ENCODE data around the gene TIMMDC1. TPM values are rescaled to one million over a fixed set of nuclear protein-coding genes. Genes with fewer than 3 reads are reported as not detected.

TIMMDC1 gene
- total RNA-seq, 4 donors from 2014 or later, result 23.7 to 55.5 (median 42.1) TPM

DNA sequence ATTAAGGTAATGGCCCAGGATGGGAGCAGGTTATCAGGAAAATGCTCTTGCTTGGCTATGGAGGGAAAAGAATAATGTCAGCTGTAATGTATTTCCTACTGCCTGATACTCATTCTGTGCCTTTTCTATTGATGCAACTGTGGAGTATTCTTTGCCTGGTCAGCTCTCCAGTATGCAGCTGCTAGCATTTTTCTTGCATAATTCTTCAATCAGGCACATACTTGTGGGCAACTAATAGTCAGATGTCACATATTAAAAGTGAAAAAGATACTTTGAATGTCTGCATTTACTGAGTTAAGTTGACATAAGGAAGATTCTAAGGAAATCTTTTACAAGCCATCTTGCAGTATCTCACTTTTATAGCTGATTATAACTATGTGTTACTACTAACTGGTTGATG, 31.5 kb downstream of the TIMMDC1 start:
- no peak for DNase-seq (ENCODE audit: low spot score)
- TF ChIP-seq, protein P1, sequence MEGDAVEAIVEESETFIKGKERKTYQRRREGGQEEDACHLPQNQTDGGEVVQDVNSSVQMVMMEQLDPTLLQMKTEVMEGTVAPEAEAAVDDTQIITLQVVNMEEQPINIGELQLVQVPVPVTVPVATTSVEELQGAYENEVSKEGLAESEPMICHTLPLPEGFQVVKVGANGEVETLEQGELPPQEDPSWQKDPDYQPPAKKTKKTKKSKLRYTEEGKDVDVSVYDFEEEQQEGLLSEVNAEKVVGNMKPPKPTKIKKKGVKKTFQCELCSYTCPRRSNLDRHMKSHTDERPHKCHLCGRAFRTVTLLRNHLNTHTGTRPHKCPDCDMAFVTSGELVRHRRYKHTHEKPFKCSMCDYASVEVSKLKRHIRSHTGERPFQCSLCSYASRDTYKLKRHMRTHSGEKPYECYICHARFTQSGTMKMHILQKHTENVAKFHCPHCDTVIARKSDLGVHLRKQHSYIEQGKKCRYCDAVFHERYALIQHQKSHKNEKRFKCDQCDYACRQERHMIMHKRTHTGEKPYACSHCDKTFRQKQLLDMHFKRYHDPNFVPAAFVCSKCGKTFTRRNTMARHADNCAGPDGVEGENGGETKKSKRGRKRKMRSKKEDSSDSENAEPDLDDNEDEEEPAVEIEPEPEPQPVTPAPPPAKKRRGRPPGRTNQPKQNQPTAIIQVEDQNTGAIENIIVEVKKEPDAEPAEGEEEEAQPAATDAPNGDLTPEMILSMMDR (IDR thresholded peaks at IDR 0.05), result no peak
- no peak for ATAC-seq (ENCODE audit: low FRiP score)

DNA sequence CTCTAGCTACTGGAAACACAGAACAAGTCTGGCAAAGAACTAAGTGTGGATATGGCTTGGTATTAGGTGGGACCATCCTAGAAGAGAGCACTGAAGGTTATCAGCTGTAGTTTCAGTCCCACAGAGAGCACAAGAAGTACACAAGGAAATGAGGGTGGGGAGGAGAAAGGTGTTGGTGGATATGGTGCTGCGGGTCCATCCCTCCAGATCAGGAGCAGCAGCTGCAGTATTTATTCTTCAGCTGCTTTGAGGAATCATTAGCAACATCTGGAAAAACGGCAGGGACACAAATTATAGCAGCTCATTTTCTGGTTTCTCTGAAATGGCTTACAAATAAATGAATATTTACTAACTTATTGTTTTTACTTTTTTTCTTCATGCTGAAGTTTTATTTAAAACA, 32.1 kb downstream of the TIMMDC1 start:
- ATAC-seq (ENCODE audit: low FRiP score) (no peak), DNase-seq (ENCODE audit: low spot score) (no peak)
- TF ChIP-seq, protein P1 (IDR thresholded peaks at IDR 0.05), result no peak

DNA sequence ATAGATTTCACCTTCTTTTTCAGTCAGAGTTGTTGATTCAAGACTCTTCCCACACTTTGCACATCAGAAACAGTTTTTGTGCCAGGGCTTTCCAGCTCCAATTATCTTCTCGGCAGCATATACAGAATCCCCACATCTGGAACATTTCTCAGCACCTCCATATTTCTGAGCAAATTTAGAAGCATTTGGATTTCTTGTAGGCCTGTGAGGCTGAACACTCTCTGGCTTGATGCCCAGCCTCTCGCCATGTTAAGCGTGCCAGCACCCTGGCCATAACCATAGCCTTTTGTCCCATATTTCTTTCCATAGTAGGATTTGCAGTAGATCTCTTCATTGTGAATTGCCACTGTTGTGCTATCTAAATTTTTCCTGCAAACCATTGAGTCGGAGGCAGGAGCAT, 32.8 kb downstream of the TIMMDC1 start:
- DNase-seq (ENCODE audit: low spot score) (no peak), ATAC-seq (ENCODE audit: low FRiP score) (no peak)
- TF ChIP-seq, protein P1 (IDR thresholded peaks at IDR 0.05), result no peak

DNA sequence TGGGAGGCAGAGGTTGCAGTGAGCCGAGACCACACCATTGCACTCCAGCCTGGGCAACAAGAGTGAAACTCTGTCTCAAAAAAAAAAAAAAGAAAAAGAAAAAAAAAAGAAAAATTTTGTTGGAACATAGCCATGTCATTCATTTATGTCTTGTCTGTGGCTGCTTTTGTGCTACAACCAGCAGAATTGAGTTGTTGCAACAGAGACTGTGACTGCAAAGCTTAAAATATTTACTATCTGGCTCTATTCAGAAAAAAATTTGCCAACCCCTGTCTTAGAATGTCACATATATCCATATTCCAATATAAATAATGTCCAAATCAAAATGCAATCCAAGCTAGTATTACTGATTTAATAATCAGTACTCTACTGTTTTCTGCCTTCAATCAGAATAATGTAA, 35.9 kb downstream of the TIMMDC1 start:
- TF ChIP-seq, protein P1 (IDR thresholded peaks at IDR 0.05), result no peak
- ATAC-seq (ENCODE audit: low FRiP score) (no peak), DNase-seq (ENCODE audit: low spot score) (no peak)

DNA sequence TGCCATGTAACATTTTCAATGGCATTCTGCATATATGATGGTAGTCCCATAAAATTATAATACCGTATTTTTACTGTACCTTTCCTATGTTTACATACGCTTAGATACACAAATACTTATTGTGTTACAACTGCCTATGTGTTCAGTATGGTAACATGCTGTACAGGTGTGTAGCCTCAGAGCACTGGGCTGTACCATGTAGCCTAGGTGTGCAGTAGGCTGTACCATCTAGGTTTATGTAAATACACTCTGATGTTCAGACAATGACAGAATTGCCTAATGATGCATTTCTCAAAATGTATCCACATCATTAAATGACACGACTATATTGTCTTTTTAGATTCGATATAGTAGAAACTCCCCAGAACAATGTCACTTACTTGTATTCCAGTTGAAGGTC, 38.4 kb downstream of the TIMMDC1 start:
- no peak for ATAC-seq (ENCODE audit: low FRiP score)

DNA sequence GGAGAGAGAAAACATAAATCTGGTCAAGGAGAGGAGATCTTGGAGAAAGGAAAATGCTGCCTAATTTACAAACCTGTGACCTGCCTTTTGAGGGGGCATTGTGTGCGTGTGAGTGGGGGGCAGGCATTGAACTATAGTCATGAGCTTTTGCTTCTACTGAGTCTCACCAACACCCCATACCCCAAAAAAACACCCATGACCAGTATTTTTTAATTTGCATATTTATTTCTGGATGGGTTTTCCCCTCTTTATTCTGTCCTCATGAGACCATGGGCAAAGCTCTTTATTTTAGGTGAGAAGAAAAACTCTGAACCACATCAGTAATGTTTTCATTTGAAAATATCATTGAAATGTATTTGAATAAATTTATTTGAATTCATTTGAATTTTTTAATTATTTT, 40.4 kb downstream of the TIMMDC1 start:
- no peak for ATAC-seq (ENCODE audit: low FRiP score)
- TF ChIP-seq, protein P1 (IDR thresholded peaks at IDR 0.05), result no peak
- DNase-seq (ENCODE audit: low spot score), result no peak

More for the DNA sequence above, 38.4 kb downstream of the TIMMDC1 start:
- TF ChIP-seq, protein P1 (IDR thresholded peaks at IDR 0.05), result no peak
- no peak for DNase-seq (ENCODE audit: low spot score)

DNA sequence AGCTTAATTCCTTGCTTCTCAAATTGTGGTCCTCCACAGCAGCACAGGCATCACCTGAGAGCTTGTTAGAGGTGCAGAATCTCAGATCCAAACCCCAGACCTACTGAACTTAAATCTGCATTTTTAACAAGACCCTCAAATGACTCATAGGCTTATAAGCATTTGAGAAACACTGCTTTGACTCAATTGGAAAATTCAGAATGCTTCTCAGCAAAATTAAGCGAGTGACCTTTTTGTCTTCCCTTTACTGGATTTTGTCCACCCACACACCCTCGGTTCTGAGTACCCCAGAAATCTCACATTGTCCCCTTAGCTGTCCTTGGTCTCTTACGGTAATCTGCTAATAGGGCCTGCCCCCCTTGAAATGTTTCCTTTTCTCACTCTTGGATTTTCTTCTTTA, 43.2 kb downstream of the TIMMDC1 start:
- DNase-seq (ENCODE audit: low spot score), result no peak
- TF ChIP-seq, protein P1 (IDR thresholded peaks at IDR 0.05), result no peak
- no peak for ATAC-seq (ENCODE audit: low FRiP score)
